GM12872 (cell line): ENCODE measurements around the gene DEFB116.
A peak's percentile ranks its signal among the peaks of the same experiment; 100 is the strongest.

Experiments used
- TF ChIP-seq, protein P1 (sequence below): IDR thresholded peaks from 3 replicates; pipeline ENCODE4 v1.5.1; 2011; ENCODE audit warnings: low read depth, mild to moderate bottlenecking, low read length, moderate library complexity; ENCODE audit not compliant: insufficient read depth

DEFB116 gene

DNA sequence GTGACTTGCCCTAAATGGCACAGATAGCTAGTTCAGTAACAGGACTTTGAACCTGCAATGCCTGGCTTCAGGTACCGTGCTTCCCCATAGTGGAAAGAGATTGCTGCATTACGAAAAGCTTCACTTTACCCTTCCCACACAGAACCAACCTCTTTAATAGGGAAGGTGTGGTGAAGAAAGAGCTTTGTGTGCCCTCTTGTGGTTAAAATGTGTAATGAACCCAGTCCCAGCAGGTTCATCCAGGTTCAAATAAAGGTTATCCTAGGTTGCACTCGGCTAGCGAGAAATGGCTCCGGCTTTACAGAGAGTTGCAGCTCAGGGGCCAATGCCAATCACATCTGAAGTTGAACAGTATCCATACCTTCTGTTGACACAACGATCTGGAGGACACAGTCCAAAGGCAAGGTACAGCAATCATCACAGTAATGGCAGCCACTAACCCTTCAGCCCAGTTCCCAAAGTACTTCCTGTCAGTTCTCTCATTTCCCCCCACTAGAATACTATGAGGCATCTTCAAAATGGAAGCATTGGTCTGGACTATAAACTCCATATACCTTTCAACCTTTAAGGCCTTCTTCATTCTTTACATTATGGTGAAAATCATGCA, 48.0 kb downstream of the DEFB116 start:
- TF ChIP-seq, protein P1, sequence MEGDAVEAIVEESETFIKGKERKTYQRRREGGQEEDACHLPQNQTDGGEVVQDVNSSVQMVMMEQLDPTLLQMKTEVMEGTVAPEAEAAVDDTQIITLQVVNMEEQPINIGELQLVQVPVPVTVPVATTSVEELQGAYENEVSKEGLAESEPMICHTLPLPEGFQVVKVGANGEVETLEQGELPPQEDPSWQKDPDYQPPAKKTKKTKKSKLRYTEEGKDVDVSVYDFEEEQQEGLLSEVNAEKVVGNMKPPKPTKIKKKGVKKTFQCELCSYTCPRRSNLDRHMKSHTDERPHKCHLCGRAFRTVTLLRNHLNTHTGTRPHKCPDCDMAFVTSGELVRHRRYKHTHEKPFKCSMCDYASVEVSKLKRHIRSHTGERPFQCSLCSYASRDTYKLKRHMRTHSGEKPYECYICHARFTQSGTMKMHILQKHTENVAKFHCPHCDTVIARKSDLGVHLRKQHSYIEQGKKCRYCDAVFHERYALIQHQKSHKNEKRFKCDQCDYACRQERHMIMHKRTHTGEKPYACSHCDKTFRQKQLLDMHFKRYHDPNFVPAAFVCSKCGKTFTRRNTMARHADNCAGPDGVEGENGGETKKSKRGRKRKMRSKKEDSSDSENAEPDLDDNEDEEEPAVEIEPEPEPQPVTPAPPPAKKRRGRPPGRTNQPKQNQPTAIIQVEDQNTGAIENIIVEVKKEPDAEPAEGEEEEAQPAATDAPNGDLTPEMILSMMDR: peak; percentile 68

DNA sequence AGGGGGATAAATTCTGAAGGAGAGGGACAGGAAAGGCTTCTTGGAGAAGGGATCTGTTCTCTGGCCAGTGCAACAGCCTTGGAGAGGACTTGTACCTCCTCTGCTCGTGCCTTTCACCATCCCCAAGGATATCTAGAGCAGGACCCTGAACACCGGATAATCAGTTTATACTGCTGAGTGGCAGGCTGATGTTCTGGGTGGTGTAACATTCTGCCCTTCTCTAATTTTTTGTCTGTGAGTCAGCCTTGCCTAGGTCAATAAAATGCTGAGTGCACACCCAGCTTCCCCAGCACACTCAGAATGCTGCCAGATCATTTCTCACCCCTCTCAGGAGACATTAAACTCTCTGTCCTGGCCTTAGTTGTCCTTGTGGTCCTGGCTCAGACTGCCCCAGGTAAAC, 51.0 kb downstream of the DEFB116 start, which contains the start of gene DEFB115:
TSS of gene DEFB115 (plus strand) at position 301 of the 400 bp plus-strand sequence. CDS start at position 301, 0 bp downstream.
- TF ChIP-seq, protein P1: no peak

DNA sequence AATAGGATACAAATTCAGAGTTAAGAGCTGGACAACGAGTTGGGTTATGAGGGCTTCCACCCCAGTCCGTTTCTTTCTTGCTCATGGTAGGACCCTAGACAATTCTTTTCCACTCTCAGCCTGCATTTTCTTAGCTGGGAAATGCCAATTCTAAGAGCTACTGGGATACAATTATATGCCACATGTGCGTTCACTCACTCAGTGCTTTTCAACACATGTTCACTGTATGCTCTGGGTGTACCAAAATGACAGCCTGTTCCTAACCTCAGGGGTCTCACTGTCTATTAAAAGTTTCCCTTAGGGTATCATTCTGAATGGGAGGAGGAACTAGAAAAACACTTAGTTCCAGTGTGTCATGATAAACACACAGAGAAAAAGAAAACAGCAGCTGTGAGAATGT, 51.4 kb downstream of the DEFB116 start:
- TF ChIP-seq, protein P1: no peak
